HK-2 (cell line): ENCODE results near the gene DTYMK.
"Not testable (repeated sequence)": the region's sequence is repeated elsewhere in the genome, so short reads cannot be mapped to it uniquely, and the experiment has no call there.

Source experiments
- DNase-seq: peaks from one replicate; pipeline ENCODE4 v3.0.0-alpha.2; 2018; ENCODE audit not compliant: unreplicated experiment

Gene DTYMK

GRCh38 chr2:241672243-241673188, 14.1 kb downstream of the DTYMK start:
- DNase-seq: no peak

DNA sequence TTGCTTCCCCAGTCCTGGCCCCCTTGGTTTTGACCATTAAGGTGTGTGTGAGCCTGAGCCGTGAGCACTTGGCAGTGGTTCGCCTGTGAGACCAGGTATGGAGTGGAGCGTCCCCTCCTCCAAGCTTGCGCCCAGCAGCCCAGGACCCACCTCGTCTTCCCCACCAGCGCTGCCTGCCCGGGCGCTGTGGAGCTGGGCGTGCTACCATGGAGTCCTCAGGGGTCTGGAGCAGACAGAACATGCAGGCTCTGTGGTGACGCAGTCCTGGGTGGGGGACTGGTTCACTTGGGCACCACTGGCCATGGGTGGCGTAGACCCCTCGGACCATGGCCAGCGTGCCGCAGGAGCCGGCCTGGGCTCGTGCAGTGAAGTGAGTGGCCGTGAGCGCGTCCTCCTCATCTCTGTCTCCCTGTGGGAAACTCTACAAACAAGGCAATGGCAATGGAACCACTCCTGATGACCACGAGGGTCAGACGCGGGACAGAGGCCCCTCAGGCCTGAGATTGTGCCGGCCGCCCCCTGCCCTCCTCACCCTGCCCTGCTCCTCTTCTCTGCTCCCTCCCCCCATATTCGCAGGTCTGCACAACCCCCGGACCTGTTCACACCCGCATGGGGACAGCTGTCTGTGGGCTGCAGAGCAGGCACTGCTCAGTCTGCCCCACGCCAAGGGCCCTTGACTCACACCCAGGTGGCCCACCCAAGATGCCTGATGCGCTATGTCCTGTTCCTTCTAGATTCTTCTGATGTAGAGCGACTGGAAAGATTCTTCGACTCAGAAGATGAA, 15.0 kb downstream of the DTYMK start:
- no peak for DNase-seq

DNA sequence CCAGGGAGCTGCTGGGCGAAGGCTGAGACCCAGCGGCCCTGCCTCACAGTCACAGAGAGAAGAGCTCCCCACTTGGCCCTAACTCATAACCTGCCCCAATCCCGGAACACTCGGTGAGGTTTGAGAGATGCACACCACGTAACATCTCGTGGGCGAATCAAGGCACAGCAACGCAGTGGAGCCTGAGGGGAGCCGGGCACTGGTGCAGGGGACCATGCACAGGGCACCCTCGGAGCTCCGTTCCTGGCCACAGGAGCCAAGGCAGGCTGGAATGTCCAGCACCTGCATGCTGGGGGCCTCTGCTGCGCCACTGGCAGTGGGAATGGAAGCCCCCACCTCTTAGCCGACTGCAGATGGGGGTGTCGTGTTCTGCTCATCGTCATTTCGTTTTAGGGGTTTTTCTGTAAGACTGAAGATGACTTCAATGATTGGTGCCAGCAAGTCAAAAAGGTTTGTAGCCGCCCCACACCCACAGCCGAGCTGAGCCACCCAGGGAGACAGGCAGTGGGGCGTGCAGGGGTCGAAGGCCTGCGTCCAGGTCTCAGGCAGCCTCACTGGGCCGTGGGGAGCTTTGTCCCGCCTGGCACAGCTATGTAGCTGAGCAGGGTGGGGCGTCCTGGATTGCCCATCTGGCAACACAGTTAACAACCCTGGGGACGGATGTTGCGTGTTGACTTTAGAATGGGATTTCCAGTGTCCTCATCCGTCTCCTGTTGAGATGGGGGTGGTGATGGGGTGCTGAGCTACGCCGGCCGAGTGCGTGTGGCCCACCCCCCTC, 16.1 kb downstream of the DTYMK start:
- DNase-seq: no peak

DNA sequence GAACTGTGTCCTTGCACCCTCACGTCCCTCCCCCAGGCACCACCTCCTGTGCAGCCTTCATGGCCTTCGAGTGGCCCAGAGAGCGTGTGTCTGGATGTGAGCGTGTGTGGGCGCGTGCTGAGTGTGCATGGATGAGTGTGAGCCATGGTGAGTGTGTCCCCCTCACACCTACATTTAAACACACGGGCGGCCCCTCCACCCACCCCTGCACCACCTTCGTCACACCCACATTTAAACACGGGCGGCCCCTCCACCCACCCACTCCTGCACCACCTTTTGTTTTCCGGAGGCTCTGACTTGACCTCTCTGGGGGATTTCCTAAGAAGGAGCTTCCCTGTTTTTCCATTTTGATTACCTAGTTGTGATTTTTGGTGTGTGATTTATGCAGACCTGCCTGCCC, 17.8 kb downstream of the DTYMK start:
- no peak for DNase-seq

GRCh38 chr2:241668354-241668753, 18.3 kb downstream of the DTYMK start:
- DNase-seq: no peak

GRCh38 chr2:241666627-241667400, 19.8 kb downstream of the DTYMK start:
- no peak for DNase-seq

DNA sequence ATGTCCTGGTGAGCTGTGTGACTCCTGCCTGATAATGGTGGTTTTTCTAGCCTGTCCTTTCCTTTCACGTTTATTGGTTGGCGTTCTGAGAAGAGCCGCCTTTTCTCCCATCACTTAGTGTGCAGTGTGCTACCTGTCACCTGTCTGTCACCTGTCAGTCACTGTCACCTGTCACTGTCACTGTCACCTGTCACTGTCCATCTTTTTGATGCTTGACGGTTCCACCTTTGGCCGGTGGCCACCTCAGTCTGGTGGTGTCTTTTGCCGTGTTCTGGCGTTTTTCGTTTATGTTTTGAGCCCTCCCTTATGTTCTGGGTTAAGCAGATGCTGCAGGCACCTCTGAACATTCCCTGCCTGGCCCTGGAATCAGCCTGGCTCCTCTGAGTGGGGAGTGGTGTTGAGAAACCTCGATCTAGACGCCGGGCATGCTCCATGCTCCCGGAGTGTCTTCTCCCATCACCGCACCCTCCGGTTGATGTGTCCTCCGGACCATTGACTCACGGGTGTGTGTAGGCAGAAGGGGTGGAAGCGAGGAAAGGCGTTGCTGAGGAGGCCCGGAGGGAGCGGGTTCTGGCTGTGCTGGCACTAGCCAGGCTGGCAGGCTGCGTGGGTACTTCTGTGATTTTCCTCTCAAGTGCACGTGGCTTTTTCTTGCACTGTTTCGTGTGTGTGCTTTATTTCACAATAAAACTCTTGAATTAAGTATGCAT, 20.7 kb downstream of the DTYMK start:
- DNase-seq: no peak

DNA sequence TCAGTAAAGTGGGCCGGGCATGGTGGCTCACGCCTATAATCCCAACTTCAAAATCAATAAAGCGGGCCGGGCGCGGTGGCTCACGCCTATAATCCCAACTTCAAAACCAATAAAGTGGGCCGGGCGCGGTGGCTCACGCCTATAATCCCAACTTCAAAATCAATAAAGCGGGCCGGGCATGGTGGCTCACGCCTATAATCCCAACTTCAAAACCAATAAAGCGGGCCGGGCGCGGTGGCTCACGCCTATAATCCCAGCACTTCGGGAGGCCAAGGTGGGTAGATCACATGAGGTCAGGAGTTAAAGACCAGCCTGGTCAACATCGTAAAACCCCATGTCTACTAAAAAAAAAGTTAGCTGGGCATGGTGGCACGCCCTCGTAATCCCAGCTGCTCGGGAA, 23.9 kb downstream of the DTYMK start:
- not testable (repeated sequence) for DNase-seq

- DNase-seq: no peak
These were observed 25.9 kb downstream of the DTYMK start for GRCh38 chr2:241660593-241661213.

DNA sequence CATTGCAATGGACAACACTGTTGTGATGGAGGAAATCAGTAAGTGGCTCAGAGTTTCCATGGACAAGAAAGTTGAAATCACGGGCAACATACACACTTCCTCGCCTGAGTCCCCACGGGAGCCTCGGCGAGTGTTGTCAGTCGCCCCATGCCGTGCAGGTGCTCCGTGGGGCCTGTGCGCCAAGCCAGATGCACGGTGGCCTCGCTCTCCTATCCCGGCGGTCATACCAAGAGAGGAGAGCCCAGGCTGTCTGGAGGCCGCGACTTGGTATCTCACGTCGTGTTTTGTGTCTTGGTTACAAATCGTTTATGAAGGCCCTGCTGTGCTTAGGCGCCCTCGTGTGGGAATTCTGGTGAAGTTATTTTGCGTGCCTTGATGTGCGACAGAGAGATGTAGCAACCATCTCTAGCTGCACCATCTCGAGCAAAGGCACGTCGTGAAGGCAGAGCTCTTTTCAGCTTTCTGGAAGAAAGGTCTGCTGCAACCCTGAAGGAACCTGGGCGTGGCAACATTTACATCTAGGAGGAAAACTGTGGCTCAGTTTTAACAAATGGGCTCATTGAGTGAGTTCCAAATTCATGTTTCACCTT, 27.4 kb downstream of the DTYMK start:
- no peak for DNase-seq

DNA sequence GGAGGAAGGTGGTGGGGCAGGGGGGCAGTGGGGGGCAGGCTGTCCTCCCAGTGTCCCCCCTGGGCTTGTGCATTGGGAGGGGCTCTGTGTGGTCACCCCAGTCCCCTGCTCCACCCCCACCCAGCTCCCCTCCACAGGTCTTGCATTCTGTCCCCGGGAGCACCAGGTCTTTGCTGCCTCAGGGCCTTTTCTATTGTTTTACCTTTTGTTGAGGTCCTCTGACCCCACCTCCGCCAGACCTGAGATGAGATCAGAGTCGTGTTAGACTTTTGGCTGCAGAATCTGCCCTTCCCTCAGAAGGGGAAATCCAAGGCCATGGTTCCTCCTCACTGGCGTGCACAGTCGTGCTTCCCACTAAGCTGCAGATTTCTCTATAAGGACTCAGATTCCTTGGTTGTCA, 28.3 kb downstream of the DTYMK start:
- no peak for DNase-seq

GRCh38 chr2:241657786-241658254, 28.8 kb downstream of the DTYMK start:
- DNase-seq: no peak

- DNase-seq: no peak
These were observed 30.3 kb downstream of the DTYMK start for GRCh38 chr2:241656190-241656741.

- no peak for DNase-seq
These were observed 31.0 kb downstream of the DTYMK start for GRCh38 chr2:241655516-241656189.

- DNase-seq: no peak
These were observed 32.1 kb downstream of the DTYMK start for GRCh38 chr2:241654551-241654950.

- DNase-seq: no peak
These were observed 33.3 kb downstream of the DTYMK start for GRCh38 chr2:241653210-241653750.

GRCh38 chr2:241652722-241653121, 33.9 kb downstream of the DTYMK start:
- no peak for DNase-seq

- no peak for DNase-seq
These were observed 34.5 kb downstream of the DTYMK start for GRCh38 chr2:241652142-241652541.
